GM12873 (cell line): Measurements from ENCODE around the gene SNRPA1.

Source experiments
- TF ChIP-seq, protein P1 (sequence below): IDR thresholded peaks from 2 replicates; pipeline ENCODE4 v1.5.1; 2012; ENCODE audit warnings: low read depth, mild to moderate bottlenecking, moderate library complexity, low read length, control low read depth; ENCODE audit not compliant: insufficient read depth; ENCODE audit errors: missing control alignments

The SNRPA1 gene

DNA sequence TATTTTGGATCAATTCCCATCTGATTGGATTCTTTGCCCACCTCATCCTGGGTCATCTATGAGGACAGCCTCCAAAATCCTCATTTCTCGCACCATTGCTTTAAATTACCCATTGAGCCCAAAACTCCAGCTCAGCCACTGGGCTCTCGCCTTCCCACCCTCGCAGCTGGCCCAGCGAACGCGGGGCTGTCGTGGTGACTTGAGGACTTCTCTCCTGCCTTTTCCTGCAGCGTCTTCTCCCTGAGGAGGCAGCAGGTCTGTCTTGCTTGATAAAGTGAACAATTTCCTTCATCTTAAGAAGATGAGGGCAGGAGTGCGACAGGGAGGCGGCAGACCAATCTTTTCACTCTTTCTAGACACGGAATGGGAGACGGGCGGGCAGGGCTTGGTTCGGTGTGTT, 33.0 kb upstream of the SNRPA1 start:
- TF ChIP-seq, protein P1, sequence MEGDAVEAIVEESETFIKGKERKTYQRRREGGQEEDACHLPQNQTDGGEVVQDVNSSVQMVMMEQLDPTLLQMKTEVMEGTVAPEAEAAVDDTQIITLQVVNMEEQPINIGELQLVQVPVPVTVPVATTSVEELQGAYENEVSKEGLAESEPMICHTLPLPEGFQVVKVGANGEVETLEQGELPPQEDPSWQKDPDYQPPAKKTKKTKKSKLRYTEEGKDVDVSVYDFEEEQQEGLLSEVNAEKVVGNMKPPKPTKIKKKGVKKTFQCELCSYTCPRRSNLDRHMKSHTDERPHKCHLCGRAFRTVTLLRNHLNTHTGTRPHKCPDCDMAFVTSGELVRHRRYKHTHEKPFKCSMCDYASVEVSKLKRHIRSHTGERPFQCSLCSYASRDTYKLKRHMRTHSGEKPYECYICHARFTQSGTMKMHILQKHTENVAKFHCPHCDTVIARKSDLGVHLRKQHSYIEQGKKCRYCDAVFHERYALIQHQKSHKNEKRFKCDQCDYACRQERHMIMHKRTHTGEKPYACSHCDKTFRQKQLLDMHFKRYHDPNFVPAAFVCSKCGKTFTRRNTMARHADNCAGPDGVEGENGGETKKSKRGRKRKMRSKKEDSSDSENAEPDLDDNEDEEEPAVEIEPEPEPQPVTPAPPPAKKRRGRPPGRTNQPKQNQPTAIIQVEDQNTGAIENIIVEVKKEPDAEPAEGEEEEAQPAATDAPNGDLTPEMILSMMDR: no peak

DNA sequence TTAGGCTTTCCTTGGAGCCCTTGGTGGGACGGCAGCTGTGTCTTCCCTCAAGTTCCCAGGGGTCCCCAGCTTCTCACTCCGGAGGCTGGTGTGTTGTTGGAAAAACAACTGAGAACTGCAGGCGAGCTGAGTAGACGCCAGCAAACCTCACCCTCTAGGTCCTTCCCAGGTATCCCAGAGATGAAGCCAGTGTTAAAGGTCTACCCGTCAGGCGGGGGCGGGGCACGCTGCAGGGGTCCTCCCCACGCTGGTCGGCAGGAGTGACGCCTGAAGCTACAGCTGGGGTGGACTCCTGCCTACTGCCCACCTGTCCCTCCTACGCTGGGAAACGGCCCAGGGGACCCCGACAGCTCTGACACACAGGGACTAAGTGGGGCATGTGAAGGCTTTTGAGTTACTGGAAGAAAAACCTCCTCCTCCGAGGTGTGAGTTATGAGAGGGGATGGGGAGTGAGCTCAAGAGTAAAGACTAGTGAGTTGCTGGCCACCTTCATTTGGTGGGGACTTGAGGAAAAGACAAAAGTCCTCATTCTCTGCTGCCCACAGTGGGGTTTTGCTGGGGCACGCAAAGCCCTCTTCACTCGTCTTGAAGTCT, 32.2 kb upstream of the SNRPA1 start:
- TF ChIP-seq, protein P1: no peak

DNA sequence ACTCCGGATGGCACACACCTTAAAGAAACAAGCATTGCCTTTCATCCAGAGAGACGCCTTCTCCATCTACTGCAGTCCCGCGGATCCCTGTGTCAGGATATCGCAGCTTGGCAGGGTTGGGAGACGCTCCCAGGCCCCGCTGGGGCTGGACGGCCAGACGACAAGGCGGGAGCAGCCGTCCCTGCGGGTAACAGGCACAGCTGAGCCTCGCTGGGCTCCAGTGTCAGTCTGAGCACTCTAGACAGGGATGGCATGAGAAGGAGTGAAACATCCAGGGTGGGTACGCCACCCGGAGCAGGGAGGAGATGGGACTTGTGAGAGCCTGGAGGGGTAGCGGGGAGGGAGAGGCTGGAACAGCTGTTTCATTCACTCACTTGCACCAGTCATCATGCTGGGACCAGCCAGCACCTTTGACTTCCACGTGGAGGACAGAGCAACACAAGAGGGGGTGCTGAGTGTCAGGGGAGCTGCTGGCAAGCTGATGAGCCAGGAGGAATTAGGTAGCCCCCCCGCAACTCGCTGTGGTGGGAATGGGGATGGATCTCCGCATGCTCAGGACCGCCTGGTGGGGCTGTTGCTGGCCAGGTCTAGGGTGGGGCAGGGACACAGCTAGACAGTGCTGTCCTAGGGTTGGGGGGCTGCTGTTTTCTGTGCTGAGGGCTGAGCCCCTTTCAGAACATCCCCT, 31.6 kb upstream of the SNRPA1 start:
- TF ChIP-seq, protein P1: no peak

DNA sequence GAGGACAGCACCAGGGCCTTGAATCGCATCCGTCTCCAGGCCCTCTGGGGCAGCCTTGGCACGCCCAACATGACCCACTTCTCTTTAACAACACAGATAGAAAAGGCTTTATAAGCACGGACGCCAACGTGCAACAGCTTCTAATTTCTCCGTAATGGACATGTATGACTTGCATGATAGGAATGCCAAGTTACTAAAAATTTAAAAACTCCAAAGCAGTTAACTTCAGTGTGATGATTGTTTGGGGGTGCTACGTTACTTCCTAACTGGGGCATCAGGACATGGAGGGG, 30.9 kb upstream of the SNRPA1 start:
- TF ChIP-seq, protein P1: no peak

DNA sequence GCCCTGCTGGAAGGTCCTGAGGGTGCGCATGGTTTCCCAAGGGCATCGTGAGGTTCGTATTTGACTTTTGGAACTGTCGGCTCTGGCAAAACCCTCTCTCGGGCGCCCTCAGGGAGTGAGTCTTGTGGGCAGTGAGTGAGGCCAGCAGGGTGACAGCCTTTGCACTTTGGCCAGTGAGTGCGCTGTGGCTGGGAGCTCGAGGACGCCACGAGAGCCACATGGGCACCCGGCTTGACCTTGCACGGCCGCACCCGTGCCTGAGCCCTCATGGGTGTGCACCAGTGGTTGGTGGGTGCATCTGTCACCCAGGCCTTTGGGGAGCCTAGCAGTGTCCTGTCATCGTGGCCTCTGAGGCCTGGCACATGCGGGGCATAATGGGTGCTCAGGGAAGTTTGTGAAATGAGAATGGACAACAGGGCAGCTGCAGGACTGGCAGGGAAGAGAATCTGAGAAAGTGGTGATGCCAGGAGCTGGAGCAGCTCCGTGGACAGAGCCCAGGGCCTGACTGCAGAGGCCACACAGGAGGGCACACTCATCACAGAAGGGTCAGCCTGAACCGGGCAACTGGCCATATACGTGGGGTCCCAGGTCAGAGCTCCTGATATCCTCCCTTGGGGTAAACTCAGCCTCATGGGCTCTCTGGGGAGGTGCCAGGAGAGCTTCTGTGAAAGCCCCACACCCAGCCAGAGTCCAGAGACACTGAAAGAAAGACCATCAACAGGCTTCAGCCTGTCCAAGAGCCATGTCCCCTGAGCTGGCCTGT, 30.4 kb upstream of the SNRPA1 start:
- TF ChIP-seq, protein P1: no peak

DNA sequence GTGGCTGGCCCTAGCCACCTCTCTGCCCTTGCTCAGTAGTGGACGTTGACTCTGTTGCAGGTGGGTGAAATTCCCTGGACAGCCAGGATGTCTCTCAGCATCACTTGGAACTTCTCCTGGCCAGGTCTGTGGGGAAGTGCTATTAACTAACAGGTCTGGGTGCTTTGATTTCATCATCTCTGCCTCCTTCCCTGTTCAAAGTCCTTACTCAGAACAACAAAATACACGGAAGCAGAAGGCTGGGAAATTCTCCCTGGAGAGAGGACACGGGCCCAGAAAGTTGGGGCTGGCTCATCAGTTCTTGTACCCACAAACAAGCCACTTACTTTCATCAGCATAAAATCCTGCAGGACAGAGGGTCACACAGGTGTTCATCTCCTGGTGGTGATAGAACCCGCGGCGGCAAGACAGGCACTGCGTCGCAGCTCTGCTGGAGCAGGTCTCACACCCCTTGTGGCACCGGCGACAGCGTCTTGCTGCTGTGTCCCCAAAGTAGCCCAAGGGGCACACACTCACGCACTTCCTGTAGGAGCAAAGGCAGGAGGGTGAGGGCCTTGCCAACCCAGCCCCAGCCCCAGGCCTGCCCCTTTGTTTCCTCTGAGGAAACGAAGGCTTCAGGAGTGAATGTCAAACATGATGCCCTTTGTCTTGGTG, 29.6 kb upstream of the SNRPA1 start:
- TF ChIP-seq, protein P1: no peak
